Measurements from ENCODE around the gene EEFSEC.
A peak's percentile ranks its signal among the peaks of the same experiment; 100 is the strongest.

The EEFSEC gene

DNA sequence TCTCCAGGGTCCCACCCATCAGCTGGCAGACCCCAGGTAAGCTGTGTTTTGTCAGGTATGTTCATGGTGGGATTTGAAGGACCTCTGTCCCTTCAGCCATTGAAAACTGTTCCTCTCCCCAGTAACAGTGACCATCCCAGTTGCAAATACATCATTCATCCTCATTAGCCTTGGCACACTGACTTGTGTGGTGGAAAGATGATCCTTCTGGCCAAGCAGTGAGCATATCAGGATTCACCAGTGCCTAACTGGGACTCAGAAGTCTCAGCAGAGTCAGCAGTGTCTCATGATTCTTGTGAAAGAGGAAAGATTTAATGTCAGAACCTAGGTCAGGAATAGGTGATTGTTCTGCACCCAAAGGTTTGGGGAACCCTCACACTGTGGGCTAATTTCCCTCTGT lies 223.2 kb downstream of the EEFSEC start:
- no peak for DNase-seq

DNA sequence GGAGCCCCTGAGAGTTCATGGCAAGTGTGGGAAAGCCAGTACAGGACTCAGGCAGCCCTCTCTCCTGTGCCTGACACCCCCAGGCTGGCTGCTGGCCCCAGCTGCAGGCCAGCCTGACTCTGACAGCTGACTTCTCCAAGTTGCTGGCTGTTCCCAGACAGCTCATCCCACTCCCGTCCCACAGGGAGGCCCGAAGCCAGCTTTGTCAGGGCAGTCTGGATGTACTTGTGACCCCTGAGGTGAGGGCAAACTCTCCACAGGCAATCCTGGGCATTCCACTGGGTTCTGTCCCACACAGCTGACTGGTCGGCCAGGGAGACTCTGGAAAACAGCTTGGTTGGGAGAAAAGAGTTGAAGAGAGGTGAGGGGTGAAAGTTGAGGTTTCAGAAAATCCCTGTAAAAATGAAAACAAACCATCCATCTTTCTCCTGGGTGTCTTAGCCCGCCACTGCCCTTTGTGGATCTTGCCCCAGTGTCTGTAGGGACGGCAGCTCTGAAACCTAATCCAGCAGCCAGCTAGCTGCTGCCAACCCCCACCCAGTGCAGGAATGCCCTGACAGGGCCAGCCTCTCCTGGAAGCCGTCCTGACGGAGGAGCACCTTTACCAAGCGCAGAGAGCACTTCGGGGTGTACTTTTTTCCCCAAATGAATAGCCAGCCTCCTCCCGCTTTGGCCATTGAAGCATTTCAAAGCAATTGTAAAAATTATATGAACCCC lies 225.5 kb downstream of the EEFSEC start:
- DNase-seq = no peak

DNA sequence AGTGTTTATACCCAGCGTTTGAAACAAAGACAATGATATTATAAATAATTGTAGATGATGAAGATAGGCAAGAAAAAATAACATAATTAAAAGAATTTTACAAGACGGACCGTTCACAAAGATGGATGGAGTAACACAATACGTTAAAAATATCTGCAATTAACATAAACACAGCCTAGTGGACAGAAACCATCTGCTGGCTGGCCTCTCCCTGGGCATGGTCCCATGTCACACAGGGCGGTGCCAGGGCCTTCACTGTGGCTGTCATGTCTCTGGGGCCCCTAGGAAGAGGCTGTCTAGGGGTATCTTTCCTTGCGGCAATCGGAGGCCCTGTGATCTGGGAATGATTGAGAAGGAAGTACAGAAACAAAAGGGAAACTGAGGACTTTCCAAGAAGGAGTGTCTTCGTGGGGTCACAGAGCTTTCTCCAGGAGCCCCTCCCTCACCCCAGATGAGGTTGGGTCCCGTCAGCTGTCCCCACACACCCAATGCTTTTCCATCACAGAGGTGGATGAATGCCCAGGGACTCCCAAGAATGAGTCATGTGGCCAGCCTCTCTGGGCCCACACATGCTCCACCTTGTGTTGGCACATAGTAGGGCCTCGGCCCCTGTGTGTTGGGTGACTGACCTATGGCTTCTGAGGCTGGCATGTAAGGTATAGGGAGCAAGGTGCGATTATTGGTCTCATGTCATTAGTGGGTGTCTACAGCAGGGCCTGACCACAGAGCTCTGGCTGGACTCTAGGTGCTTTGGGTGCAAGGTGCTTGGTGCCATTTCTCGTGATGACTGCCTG lies 226.3 kb downstream of the EEFSEC start:
- DNase-seq = no peak

DNA sequence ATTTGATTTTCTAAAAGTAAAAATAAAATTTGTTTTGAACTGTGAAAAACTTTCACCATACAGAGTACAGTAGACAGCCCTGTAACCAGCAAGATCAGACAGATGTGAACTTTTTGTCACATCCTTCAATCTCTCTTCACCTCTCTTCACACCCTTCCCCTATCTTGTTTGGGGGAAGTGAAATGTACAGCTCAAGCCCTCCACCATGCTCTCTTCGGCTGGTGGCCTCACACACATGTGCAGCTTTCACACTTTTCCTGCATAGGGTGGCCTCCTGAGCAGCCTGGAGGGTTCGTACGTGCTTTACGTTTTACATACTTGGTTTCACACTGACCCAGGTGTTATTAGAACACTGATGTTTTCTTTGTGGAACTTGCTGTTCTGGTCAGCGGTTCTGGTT lies 227.0 kb downstream of the EEFSEC start:
- DNase-seq = no peak

DNA sequence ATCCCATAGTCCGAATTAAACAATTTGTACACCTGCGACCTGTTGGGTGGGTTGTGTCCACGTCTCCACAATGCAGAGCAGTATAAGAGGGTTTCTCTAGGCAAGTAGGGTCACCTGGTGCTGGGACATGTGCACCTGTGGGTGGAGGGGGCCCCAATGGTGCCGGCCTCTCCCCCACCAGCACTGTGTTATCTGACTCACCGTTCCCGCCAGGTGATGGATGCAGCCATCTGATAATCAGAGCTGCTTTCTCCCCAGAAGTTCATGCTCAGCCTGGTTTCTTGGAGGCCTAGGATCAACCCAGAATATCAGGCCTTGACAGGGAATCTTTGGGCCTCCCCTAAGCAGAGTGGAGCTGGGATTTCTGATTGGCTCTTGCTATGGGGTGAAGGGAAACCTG lies 227.4 kb downstream of the EEFSEC start:
- no peak for DNase-seq

DNA sequence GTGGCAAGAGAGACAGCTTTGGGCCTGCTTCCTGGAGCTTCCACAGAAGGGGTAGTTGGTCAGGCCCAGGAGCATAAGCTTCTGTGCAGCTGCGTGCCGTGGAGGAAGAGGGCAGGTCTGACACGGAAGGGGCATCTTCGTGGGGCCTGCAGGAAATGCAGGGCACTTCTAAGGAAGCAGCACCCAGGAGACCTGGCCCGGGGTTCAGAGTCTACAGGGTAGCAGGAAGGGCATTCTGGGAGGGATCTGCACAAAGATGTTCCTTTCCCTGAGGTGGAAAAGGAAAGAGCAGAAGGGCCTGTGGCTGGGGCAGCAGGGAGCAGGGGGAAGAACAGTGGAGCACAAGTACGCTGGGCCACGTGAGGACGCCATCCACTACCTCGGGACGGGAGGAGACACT lies 228.3 kb downstream of the EEFSEC start:
- DNase-seq = no peak

DNA sequence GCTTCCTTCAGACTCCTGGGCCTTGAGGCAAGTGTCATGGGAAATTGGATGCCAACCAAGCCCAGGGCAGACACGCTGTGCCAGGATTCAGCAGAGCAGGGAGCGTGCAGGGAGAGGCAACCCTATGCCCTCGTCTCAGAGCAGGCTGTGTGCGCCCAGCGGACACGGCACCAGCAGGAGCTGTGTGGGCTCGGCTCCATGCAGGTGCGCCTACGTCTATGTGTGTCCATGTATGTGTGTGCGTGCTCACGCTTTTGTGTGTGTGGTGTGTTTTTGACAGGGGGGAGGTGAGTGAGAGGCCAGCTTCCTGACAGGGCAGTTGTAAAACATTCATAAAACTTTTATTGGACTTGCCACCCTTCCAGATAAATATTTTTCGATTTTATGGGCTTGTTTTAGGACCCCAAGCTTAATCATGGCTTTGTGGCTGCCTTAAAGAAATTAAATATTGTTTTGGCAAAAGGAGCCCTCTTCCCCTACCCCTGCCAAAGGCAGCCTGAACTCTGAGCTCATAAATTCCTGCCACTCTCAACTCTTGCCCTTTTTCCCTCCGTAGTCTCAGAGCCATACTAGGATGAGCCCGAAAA lies 229.0 kb downstream of the EEFSEC start:
- no peak for DNase-seq

DNA sequence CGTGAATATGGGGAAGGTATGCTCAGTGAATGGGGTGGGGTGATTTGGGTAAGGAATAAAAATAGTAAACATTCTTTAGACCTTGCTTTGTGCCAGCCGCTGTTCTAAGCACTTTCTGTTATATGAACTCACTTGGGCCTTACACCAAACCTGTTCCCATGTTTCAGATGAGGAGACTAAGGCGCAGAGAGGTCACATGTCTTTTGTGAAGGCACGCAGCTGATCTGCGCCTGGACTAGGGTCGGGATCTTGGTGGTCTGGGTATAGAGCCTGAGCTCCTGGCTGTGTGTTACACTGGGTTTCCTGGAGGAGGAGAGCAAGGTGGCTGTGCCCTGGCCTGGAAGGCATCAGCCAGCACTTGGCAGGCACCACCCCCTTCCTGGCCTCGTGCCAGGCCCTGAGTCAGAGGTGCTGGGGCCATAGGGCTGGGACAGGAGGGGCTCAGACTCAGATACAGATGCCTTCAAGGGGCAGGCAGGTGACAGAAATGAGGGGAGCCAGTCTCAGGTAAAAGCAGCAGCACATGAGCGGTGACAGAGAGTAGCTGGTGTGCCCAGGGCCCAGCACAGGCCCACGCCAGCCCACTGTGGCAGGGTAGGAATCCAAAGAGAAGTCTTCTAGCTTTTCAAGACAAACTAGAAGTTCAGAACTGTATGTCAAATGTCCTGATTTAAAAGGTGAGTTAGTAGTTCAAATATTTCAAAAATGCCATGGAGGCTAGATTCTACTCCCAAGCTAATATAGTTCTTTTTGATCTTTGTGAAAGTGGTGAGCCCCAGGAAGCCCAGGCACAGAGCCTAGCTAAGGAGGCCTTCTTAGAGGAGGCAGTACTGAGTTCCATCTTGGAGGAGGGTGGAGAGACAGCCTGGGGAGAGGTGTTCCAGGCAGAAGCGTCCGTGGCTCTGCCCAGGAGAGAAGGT lies 230.3 kb downstream of the EEFSEC start:
- DNase-seq = peak; percentile 91

DNA sequence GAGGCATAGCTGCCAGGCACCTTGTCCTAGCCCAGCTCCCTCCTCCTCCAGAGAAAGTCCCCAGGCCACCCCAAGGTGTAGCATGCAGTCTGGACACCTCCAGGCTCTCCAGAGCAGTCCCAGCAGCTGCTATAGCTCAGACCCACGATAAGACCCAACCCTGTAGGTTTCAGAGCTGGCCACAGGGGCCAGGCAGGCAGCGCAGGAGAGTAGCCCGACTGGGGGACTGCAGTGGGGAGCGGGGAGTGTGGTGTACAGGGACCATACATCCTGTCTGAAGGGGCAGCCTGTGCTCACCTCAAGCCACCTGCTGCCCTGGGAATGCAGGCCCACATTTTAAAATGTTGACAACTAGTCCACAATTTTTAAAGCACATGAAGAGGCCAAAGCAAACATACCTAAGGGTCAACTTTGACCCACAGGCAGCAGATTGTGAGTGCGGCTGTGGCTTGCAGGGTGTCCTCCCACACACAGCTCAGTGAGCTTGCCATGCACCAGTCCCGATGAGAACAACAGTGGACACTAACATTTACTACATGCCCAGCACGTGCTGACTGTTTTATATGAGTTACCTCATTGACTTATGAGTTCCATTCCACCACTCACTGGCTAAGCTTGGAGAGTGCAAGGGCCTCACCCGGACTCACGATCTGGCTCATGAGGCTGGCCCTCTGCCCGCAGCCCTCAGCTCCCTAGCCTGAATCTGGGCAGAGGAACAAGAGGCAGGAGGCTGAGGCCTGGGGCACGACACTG lies 232.0 kb downstream of the EEFSEC start:
- DNase-seq = no peak

DNA sequence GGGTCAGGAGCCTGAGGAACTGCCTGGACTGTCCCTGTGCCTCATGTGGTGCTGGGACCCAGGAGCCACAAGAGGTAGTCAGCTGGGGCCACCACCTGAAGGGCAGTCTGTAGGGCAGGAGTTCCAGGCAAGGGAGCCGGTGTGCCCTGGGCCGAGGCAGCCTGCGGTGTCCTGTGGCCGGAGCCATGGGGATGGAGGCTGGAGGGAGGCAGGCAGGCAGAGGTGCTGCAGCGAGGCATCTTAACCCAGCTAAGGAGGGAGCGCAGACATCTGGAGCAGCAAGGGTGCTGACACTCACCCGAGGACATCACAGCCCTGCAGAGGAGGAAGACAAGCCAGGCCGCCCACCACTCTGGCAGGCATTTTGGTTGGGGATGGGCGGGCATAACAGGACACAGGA lies 235.7 kb downstream of the EEFSEC start:
- no peak for DNase-seq

DNA sequence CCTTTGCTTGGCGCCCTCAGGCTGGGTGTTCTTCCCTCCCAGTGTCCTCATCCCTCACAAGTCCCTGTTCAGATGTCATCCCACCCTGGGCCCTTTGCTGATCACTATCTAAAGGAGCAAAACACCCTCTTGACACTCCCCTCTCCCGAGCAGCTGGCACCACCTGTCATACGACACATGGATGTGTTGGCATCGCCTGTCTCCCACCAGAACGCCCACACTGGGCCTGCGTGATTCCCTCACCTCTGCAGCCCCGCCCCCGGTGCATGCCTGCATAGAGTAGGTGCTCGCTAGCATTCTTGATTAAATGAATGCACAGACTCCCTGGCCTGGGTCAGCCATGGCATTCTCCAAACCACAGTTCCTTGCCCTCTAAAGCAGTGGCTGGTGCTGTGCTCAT lies 237.6 kb downstream of the EEFSEC start:
- DNase-seq = no peak

DNA sequence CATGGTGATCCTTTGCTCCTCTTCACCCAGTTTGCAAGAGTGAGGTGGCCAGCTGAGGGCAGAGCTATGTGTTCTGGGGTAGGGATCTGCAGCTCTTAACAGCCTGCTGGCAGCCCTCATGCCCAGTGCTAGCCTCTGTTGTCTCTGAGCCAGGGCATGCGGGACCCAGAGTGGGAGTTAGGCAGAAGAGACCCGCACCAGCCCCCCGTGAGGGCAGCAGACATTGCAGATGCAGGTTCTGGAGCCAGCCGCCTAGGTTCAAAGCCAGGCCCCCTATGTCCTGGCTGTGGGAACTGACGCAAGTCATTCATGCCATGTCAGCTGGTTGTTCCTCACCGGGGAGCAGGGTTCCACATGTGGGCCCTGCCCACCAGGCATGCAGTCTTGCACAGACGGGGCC lies 238.7 kb downstream of the EEFSEC start:
- no peak for DNase-seq

DNA sequence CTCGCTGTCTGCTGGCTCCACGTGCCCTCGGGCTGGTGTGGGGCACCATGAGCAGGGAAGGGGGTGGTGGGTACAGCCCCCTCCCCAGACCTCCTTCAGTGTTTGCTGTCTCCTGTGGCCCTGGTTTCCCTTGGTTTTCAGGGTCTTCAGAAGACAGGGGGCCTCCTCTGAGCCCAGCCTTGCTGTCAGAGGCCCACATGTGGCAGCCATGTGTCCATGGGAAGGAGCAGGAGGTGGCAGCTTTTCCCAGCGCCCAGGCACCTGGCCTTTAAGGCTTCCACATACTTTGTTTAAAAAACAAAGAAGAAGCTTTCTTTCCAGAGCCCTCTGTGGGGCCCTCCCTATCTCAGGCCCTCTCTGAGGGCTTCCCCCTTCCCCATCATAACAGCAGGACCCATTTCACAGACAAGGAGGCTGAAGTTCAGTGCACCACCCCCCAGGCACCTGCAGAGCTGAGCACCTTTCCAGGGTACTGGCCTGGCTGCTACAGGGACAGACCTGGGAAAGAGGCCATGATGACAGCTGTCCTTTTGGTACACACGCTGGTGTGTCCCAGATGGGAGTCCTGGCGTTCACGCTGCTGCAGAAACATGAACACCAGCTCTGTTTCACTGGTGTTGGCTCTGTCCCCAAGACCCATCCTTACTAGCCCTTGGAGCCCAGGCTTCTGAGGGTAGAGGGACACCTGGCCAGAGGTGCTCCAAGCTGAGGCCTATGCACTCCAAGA lies 239.7 kb downstream of the EEFSEC start:
- no peak for DNase-seq

DNA sequence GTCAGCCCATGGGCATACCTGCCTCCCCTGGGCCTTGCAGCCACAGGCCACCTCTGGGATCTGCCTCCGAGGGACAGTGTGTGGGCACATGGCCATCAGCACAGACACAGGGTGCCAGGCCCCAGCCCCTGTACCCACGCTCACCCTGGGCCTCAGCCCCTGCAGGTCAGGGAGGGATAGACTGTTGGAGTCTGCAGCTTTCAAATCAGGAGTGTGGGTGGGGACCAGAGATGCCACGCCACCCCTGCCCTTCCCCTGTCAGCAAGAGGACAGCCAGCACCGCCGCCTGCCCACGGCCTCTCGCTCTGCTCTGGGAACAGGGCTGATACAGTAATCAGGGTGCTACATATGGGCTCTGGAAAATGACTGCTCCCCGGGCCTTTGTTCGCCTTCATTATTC lies 240.8 kb downstream of the EEFSEC start:
- DNase-seq = peak; percentile 90

DNA sequence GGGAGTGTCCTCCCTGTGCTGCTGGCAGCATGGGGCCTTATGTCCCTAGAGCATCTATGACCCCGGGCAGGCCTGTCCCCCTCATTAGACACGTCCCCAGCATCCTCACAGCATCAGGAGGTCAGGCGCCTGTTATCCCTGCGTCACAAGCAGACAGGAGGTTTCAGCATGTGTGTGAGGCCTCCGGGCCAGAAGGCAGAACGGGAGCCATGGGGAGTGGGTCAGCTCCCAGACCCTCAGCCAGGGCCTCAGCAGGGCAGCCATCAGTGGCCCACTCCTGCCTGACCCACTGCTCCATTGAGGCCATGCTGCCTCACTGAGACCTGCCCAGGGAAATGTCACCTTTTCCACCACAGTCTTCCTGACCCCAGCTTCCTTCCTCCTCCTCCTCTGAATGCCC lies 241.8 kb downstream of the EEFSEC start:
- DNase-seq = no peak

DNA sequence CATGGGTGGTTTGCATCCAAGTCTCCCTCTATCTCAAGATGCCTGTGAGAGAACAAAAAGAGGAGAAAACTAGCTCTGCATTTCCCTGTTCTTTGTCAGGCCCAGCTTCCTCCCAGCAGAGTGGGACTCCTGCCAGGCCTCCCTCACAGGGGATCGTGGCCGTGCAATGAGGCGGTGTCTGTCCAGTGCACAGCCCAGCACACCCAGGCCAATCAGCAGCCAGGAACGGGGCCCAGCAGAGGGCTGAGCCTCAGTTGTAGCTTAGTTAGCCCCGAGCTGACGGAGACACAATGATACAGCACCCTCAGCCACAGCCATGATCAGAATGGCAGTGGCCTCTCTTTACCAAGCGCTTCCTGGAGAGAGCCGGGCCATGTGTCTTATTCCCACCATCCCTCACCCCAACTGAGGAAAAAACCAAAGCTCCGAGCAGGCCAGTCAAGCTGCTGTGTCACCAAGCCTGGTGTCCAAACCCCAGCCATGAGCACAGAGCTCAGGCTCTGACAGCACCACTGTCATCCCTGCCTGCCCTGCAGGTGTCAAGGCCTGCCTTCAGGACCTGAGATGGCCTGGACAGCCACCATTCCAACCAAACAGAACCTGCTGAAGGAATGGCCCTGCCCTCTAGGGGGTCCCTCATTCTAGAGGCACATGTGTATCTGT lies 242.3 kb downstream of the EEFSEC start:
- DNase-seq = peak; percentile 74

DNA sequence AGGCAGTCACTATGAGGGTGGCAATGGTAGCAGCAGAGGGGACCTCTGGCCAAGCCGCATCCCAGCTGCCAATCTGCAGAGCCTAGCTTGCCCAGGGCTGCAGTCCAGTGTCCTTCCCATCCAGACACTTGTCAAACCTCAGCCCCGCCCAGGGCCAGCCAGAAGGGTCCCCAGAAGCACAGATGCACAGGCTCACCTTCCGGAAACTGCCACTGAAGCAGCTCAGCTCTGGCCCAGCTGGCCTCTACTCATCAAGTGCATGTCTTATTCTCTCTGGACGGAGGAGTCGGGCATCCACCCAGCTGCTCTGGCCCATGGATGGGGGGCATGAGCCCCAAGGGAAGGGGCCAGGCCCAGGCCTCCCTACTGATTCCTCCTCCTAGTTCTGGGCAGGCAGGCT lies 244.2 kb downstream of the EEFSEC start:
- DNase-seq = no peak

DNA sequence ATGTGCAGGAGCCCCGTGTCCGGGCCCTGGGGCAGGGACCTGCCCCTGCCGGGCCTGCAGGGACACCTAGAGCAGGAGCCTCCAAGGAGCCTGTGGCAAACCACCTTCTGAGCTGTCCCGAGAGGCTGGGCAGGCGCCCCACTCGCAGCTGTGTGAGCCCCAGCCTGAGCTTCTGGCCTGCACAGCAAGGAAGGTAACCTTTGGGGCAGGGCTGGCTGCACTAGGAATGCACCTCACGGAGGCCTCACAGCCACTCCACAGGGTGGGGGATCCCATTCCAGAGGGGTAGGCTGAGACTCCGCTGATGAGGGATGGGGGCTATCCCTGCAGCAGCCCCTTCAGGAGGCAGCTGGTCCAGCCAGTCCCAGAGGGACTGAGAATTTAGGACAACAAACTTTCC lies 245.3 kb downstream of the EEFSEC start:
- no peak for DNase-seq

DNA sequence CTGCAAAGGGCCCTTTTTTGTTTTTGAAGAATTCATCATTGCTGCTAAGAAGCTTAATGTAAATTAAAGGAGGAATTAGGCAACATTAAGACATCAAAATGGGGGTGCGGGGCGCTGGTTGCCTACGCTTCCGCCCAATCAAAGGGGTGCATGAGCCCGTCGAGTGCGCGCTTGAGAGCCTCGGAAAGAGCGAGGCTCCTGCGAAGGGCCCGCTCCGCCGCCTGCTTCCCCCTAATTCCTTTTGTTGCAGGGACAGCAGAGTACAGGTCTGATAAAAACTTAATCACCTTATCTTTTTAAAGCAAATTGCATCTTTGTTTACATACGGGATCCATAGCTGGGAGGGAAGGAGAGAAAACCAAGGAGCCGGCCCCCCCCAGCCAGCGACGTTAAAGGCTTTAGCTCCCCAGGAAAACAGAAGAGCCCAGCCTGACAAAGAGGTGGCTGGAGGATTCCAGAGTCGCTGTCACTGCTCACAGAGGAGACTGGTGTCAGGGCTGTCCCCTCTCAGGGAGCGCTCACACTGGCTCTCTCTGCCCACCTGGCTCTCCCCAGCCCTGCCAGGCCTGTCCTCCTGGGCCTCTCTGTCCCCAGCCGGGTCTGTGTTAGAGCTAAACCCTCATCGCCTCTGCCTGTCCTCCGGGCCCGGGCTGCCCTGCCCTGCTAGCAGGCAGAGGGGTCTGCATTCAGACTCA lies 246.1 kb downstream of the EEFSEC start:
- DNase-seq = no peak

DNA sequence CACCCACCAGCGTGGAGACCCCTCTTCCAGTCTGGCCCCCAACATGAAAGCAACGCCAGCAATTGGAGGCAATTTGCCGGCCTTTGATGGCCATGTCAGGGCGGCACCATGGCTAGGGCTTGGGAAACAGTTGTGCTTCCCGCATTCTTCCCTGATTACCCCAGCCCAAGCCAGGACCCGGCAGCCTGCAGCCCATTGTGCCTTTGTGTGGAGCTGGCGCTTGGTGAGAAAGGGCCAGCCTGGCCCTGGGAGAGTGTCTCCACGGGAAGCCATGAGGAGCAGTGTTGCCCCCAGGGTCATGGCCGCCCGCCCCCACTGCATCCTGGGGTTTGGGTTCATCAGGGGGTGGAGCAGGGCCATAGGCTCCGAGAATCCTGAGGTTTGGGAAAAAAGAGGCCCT lies 247.4 kb downstream of the EEFSEC start:
- DNase-seq = no peak

Measured in hematopoietic multipotent progenitor cell treated with erythropoietin and hydrocortisone succinate and interleukin-3 and kit ligand, for 8 days (in vitro differentiated cells).